Posterior cingulate gyrus (tissue), 11 donors: ENCODE results near the gene TBCD.

ENCODE experiments used
- DNase-seq, 10 donors: peaks; one replicate each; pipeline versions ENCODE4 v3.0.0 to v3.0.0-alpha.2; 2020 to 2021; ENCODE audit warnings: mixed read lengths in 3 of 10
- intact Hi-C: fragments of 100-400 bp; cut with DNase I; formaldehyde crosslinking; loops from one replicate; pipeline ENCODE4 v1.15.1; 2023

TBCD gene

GRCh38 chr17:82805254-82805653 is 53.4 kb downstream of the TBCD start:
- no peak for DNase-seq
- intact Hi-C loops: no loop called here

GRCh38 chr17:82805823-82806222 is 54.0 kb downstream of the TBCD start:
- intact Hi-C loops: no loop called here

GRCh38 chr17:82806645-82807044 is 54.8 kb downstream of the TBCD start:
- DNase-seq: peak in 2 of 10 donors; percentile 54 to 79
- intact Hi-C loops: no loop called here

More at GRCh38 chr17:82805823-82806222, 54.0 kb downstream of the TBCD start:
- DNase-seq: peak in 2 of 10 donors; percentile 53 to 69

GRCh38 chr17:82807101-82807500 is 55.2 kb downstream of the TBCD start:
- DNase-seq: peak in 1 of 10 donors; percentile 21

GRCh38 chr17:82807562-82807961 is 55.7 kb downstream of the TBCD start:
- intact Hi-C loops: no loop called here
- DNase-seq: peak in 2 of 10 donors; percentile 66 to 75

More at GRCh38 chr17:82807101-82807500, 55.2 kb downstream of the TBCD start:
- intact Hi-C loops: no loop called here

- intact Hi-C loops: no loop called here
- peak in 1 of 10 donors; percentile 66 for DNase-seq
Measured at GRCh38 chr17:82808006-82808405, 56.1 kb downstream of the TBCD start.

- DNase-seq: peak in 3 of 10 donors; percentile 65 to 86 (median 70)
- intact Hi-C loops: no loop called here
Measured at GRCh38 chr17:82808921-82809905, 57.3 kb downstream of the TBCD start.

- DNase-seq: peak in 3 of 10 donors; percentile 62 to 77 (median 77)
- intact Hi-C loops: no loop called here
Measured at GRCh38 chr17:82810644-82811430, 59.0 kb downstream of the TBCD start.

- DNase-seq: peak in 3 of 10 donors; percentile 45 to 77 (median 65)
- intact Hi-C loops: no loop called here
Measured at GRCh38 chr17:82812058-82812457, 60.2 kb downstream of the TBCD start.

GRCh38 chr17:82812601-82813000 is 60.7 kb downstream of the TBCD start:
- intact Hi-C loops: no loop called here

GRCh38 chr17:82813299-82814051 is 61.6 kb downstream of the TBCD start:
- DNase-seq: peak in 3 of 10 donors; percentile 47 to 65 (median 57)

More at GRCh38 chr17:82812601-82813000, 60.7 kb downstream of the TBCD start:
- DNase-seq: peak in 2 of 10 donors; percentile 49 to 62

GRCh38 chr17:82814834-82815233 is 63.0 kb downstream of the TBCD start:
- peak in 3 of 10 donors; percentile 43 to 68 (median 48) for DNase-seq
- intact Hi-C loops: no loop called here

More at GRCh38 chr17:82813299-82814051, 61.6 kb downstream of the TBCD start:
- intact Hi-C loops: no loop called here

- peak in 2 of 10 donors; percentile 33 to 67 for DNase-seq
Measured at GRCh38 chr17:82815354-82815753, 63.5 kb downstream of the TBCD start.

GRCh38 chr17:82815790-82816305 is 64.0 kb downstream of the TBCD start:
- intact Hi-C loops: no loop called here
- peak in 2 of 10 donors; percentile 14 to 42 for DNase-seq

More at GRCh38 chr17:82815354-82815753, 63.5 kb downstream of the TBCD start:
- intact Hi-C loops: no loop called here

GRCh38 chr17:82816358-82816757 is 64.5 kb downstream of the TBCD start:
- intact Hi-C loops: no loop called here
- peak in 1 of 10 donors; percentile 53 for DNase-seq

GRCh38 chr17:82817947-82818346 is 66.1 kb downstream of the TBCD start:
- peak in 3 of 10 donors; percentile 21 to 58 (median 24) for DNase-seq
- intact Hi-C loops: no loop called here

GRCh38 chr17:82820278-82821251 is 68.7 kb downstream of the TBCD start:
- intact Hi-C loops: no loop called here
- peak in 1 of 10 donors; percentile 31 for DNase-seq

- DNase-seq: no peak
Measured at GRCh38 chr17:82821554-82821953, 69.7 kb downstream of the TBCD start.

More at GRCh38 chr17:82821554-82821953, 69.7 kb downstream of the TBCD start:
- intact Hi-C loops: no loop called here
